Peyer's patch (tissue), 4 donors: Measurements from ENCODE around the gene BBS12.

Experiments
- CTCF ChIP-seq, 6 experiments: fragments of 450-650 bp in 4 of 6; fragments of 200-600 bp in 2 of 6; sonication (generic) in 1 of 6; IDR thresholded peaks; one replicate each; pipeline ENCODE4 v1.5.1; 2017 to 2019; ENCODE audit warnings: antibody characterized with exemption in 6 of 6, mild to moderate bottlenecking in 3 of 6, moderate library complexity in 1 of 6
- POLR2A ChIP-seq, 2 donors: fragments of 450-650 bp; IDR thresholded peaks; one replicate each; pipeline ENCODE4 v1.5.1; 2017; ENCODE audit warnings: antibody characterized with exemption in 2 of 2, mild to moderate bottlenecking in 2 of 2, moderate library complexity in 2 of 2

GRCh38 chr4:122781486-122781885 lies 49.0 kb downstream of the BBS12 start:
- TF ChIP-seq POLR2A (IDR thresholded peaks at IDR 0.05): no peak
- no peak for TF ChIP-seq CTCF (IDR thresholded peaks at IDR 0.05)
